NCI-H446 (cell line): Measurements from ENCODE around the gene ASCC3.

Source experiments
- DNase-seq, 2 experiments: peaks; one replicate each; lab custom pipeline; 2025; lab: John Stamatoyannopoulos, UW

Gene ASCC3

DNA sequence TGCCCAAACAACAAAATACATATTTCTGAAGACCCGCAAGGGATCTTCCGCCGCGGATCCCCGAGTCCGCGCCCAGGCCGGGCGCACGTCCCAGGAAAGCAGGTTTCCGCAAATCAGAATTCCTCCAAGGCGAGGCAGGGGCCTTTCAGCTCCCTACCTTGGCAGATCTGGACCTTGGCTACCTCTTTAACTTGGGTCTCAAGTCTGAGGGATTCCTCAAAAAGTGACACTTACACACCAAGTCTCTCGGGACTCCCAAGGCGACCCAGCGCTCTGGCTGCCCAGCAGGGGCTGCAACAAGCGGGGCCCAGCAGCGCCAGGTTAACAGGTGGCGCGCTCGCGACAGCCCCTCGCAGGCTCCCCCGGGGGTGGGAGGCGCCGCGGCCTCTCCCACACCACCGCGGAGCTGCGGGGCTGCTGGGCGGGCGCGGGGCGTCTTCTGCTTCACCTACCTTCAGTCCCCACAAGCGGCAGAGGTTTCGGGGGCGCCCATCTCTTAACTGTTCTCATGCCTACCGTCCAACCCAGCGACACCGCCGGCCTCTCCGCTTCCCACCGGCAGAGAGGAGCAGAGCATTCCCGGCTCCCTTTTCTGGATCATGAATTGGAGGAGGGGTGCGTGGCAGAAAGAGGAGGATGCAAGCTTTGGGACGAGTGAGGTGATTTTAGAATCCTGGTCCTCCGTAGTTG, 416.8 kb downstream of the ASCC3 start:
- DNase-seq: no peak

DNA sequence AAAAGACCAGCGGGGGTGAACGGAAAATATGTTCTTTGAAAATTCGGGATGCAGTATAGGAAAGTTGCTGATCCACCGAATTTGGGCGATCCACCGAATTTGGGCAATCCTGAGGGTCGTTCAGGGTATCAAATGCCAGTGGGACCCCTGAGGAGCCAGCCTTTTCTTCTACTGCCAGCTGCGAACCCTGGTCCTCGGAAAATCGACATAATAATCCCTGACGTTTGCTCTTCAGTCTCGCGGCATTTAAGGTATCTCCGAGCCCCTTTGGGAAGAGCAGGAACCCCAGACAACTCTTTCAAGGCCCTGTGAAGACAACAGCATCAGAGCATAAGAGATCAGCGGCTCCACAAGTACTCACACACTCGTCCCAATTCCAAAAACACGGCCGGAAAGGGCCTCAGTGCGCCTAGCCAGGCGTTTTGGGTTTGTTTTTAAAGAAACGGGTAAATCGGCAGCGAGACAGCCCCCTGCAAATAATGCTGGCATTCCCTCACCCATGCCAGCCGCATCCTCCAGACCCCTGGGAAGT, 417.4 kb downstream of the ASCC3 start:
- DNase-seq: no peak

DNA sequence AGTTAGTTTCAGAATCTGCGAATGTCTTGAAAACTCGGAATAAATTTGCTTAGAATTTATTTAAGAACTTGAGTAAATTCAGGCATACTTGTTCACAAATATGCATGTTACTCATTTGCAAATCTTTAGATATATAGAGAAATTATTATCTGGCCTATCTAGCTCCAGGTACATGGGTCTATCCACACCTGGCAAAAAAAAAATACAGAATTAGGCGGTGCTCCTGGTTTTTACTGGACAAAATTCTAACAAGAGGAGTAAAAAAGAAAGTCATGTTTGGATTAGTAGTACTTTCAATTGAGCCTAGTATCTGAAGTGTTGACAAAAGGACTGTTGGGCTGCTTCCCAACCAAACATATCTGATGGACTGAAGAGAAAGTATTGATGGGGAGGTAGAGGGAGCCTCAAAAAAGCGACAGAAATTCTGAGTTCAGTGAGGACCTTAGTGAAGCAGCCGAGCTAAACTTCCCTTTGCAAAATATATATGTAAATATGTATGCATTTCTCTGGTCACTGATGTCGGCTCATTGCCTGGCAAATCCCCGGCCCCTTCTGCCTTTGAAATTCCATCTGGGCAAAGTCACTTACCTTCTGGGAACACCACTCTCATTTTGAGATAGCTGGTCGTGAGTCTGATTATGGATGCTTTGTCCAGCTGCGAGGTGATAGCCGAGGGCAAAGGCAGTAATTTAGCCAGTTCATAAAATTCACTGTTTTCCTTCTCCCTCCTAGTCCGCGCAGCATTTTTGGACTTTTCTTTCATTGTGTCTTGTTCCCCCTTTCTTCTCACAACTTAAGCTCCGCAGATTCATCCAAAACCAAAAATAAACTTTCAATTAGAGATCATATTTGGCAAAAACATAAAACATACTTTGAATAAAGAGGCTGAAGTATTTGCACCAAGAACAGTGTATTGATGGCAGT, 418.2 kb downstream of the ASCC3 start:
- no peak for DNase-seq

DNA sequence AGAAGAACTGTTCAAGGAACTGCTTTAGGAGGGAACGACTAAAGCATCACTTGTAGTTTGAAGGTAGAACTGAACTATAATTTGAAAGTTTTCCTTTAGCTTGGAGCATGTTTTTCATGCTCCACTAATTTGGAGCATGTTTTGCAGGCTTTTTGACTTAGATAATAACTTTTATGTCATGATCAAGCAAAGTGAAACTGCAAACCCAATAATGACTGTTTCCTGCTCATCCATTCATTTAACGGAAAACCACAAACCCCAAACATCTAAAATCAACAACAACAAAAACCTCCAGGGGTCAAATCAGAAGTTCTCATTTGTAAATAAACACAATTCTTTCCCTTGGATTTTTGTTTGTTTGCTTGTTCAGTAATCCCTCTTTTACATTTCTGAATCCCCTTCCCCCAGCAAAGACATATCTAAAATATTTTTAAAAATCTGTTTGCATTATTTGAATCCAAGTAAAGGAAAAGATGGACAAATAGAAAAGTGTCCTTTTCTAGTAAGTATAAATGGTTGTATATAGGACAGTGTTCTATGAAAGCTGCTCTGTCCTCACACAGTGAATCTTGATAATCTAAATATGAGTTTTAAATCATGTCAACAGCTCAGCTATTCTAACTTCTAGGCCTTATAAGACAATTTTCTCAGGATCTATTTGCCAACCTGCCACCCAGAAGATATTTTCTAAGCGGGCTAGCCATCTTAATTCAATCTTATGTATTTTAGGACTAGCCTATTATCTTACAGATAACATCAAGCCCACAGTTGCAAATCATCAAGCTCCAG, 419.0 kb downstream of the ASCC3 start:
- no peak for DNase-seq

DNA sequence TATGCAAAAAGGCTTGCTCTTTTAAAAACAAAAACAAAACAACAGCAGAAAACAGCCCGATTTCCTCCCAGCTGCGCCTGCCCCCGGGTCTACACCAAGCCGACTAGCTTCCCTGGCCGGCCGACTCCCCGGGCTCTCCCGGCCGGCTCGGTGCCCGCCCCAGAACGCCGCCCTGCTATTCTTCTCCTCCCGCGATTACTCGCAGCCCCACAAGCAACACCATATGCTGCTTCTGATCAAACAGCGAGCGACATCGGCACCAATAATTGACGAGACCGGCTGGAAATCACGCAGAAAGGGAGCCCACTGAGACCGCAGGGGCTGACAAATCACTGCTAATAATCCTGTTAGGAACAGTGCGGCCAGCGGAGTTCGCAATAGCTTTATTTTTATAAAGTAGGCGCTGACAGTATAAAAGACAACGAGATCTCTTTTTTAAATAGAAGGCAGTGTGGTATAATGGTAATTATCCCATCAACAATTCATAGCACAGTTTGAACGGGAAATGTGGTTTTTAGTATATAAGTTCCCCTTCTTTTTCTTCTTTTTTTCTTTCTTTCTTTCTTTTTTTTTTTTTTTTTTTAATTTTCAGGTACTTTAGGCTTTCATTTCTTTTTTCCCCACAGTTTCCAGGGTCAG, 419.7 kb downstream of the ASCC3 start:
- DNase-seq: peak in 1 of 2 experiments; percentile 44

DNA sequence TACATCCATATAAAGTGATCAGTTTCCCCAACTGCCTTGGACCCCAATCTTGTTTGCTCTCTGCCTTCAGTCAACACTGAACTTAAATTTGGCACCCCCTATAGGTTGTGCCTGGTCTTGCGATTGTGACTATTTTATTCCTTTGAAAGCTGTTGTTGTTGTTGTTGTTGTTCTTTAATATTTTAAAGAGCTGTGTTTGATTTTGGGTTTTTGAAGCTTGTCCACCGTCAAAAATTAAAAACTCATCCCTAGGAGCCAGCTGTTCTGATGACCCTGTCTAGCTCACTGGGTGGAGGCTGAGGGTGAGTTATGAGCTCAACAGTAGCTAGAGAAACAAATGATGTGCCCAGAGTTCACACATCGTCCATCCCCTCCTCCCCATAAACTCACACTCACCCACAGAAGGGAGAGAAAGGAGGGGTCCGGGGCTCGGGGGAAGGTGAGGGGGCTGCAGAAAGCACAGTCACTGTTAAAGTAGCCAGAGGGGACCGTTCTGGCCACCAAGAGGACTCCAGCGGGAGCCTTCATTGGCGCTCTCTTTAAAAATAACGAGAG, 420.4 kb downstream of the ASCC3 start:
- DNase-seq: peak in 1 of 2 experiments; percentile 34

DNA sequence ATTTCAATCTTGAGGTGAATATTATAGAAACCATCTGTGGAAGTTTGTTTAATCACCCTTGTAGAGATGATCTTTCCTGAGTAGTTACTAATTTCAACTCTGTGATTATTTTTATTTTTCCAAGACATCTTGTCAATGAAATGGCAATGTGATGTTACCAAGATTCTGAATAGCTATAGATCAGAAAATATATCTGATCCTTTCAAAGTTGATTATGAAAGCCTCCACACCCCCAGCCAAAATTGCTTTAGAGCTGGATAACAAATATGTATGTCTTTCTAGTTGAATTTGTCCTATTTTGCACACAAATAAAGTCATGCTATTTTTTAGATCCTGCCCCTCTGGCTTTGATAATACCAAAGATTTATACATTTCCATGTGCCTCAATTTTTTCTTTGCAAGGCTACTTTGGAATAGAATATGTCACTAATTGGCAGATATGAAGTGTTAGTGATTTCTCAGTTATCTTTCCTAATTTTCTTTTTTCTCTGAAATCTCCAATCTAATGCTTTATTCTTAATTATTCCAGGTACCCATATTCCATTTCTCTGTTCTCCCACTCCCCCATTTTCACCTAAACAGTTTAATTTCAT, 421.4 kb downstream of the ASCC3 start:
- no peak for DNase-seq

DNA sequence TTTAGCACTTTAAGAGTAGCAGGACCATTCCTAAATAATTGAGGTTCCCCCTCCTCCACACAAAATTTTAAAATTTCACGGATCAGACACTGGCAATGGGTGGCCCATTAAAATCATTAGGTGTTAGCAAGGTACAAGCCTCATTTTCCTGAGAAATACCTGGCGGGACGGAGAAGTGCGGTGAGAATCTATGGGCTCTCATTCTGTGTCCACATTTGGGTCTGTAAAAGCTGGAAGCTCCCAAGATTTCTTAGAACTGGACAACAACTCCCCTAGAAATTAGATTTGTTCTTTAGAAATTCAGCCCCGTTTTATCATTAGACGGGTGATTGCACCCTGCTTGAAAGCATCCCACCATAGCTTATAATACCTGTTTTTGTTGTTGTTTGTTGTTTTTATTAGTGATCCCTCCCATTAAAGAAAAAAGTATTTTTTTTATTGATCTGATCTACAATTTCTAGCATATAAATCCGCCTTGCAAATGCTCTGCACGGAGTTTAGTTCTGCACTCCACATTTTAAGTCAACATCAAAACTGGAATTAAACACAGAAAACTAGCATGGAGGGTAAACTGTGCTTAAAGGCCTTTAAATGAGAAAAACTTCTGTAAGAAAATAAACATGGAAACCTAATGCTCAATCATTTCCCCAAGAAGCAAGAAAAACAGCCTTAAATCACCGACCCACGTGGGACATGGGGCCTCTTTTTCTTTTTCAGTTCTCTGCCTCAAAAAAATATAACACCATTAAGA, 422.1 kb downstream of the ASCC3 start:
- DNase-seq: no peak
